ENCODE results near the gene SLC20A1.

Gene SLC20A1

GRCh38 chr2:112601754-112602153, 44.0 kb upstream of the SLC20A1 start:
- TF ChIP-seq EZH2phosphoT487 (IDR thresholded peaks at IDR 0.05; ENCODE audit: borderline replicate concordance, low read length), result no peak
- TF ChIP-seq, protein P1, sequence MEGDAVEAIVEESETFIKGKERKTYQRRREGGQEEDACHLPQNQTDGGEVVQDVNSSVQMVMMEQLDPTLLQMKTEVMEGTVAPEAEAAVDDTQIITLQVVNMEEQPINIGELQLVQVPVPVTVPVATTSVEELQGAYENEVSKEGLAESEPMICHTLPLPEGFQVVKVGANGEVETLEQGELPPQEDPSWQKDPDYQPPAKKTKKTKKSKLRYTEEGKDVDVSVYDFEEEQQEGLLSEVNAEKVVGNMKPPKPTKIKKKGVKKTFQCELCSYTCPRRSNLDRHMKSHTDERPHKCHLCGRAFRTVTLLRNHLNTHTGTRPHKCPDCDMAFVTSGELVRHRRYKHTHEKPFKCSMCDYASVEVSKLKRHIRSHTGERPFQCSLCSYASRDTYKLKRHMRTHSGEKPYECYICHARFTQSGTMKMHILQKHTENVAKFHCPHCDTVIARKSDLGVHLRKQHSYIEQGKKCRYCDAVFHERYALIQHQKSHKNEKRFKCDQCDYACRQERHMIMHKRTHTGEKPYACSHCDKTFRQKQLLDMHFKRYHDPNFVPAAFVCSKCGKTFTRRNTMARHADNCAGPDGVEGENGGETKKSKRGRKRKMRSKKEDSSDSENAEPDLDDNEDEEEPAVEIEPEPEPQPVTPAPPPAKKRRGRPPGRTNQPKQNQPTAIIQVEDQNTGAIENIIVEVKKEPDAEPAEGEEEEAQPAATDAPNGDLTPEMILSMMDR (IDR thresholded peaks at IDR 0.05; ENCODE audit: low read depth, low read length, poor library complexity, severe bottlenecking), result no peak
- Histone ChIP-seq H4K20me1 (ENCODE audit: control insufficient read depth, insufficient read depth, low read depth, low read length) (no peaks in the 10 kb centered on the region), H3K27me3 (ENCODE audit: control insufficient read depth, low read length) (no peaks in the 10 kb centered on the region), H3K79me2 (ENCODE audit: control insufficient read depth, low read length) (no peaks in the 10 kb centered on the region), H3K9me3 (ENCODE audit: control insufficient read depth, insufficient read depth, low read length) (no peaks in the 10 kb centered on the region), H3K36me3 (ENCODE audit: control insufficient read depth, low read length) (no peaks in the 10 kb centered on the region), H3K9me2 (replicated peaks; ENCODE audit: control insufficient read depth, low read length) (no peaks in the 10 kb centered on the region), H3K4me1 (ENCODE audit: control insufficient read depth, low read length) (peaks cover 5% of the 10 kb centered on the region; the same call in 1 of the 2 replicates), H3K27ac (ENCODE audit: low read depth, low read length) (no peak overlapping the region), H3K4me3 (ENCODE audit: low read length) (no peak overlapping the region), H3F3A (ENCODE audit: control insufficient read depth, insufficient read depth) (no peaks in the 10 kb centered on the region), H3K4me2 (ENCODE audit: low read length) (no peak overlapping the region)

GRCh38 chr2:112602917-112603316, 42.8 kb upstream of the SLC20A1 start:
- no peaks in the 10 kb centered on the region for H3K27me3 ChIP-seq (ENCODE audit: control insufficient read depth, low read length)
- no peaks in the 10 kb centered on the region for H3K36me3 ChIP-seq (ENCODE audit: control insufficient read depth, low read length)
- TF ChIP-seq, protein P1 (IDR thresholded peaks at IDR 0.05; ENCODE audit: low read depth, low read length, poor library complexity, severe bottlenecking), result no peak
- no peak for TF ChIP-seq EZH2phosphoT487 (IDR thresholded peaks at IDR 0.05; ENCODE audit: borderline replicate concordance, low read length)

DNA sequence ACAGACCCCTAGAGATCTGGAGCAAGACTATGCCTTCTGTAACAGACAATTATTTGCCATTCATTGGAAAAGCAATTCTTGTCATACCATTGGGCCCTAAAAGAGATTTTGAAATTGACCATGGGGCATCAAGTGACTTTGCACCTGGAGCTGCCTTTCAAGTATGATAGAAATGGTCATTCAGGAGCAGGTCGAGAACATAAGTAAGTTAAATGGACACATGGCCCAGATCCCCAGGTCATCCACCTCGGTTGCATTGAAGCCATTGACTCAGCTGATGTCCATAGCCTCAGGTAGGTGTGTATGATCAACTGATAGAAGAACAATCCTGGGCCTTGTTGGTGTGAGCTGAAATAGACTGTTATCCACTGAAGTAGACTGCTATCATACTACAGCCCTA, 42.0 kb upstream of the SLC20A1 start:
- no peak overlapping the region for H3K27ac ChIP-seq (ENCODE audit: low read depth, low read length)

More at GRCh38 chr2:112602917-112603316, 42.8 kb upstream of the SLC20A1 start:
- Histone ChIP-seq H3K9me2 (replicated peaks; ENCODE audit: control insufficient read depth, low read length) (no peaks in the 10 kb centered on the region), H4K20me1 (ENCODE audit: control insufficient read depth, insufficient read depth, low read depth, low read length) (no peaks in the 10 kb centered on the region), H3K4me1 (ENCODE audit: control insufficient read depth, low read length) (peaks cover 5% of the 10 kb centered on the region; the same call in 1 of the 2 replicates), H3F3A (ENCODE audit: control insufficient read depth, insufficient read depth) (no peaks in the 10 kb centered on the region), H3K4me2 (ENCODE audit: low read length) (no peak overlapping the region), H3K79me2 (ENCODE audit: control insufficient read depth, low read length) (no peaks in the 10 kb centered on the region), H3K9me3 (ENCODE audit: control insufficient read depth, insufficient read depth, low read length) (no peaks in the 10 kb centered on the region), H3K4me3 (ENCODE audit: low read length) (no peak overlapping the region), H3K27ac (ENCODE audit: low read depth, low read length) (no peak overlapping the region)

More for the DNA sequence above, 42.0 kb upstream of the SLC20A1 start:
- Histone ChIP-seq H3K4me2 (ENCODE audit: low read length) (no peak overlapping the region), H3K9me3 (ENCODE audit: control insufficient read depth, insufficient read depth, low read length) (no peaks in the 10 kb centered on the region), H3K27me3 (ENCODE audit: control insufficient read depth, low read length) (no peaks in the 10 kb centered on the region), H3K4me1 (ENCODE audit: control insufficient read depth, low read length) (peaks cover 5% of the 10 kb centered on the region; the same call in 1 of the 2 replicates), H3K9me2 (replicated peaks; ENCODE audit: control insufficient read depth, low read length) (no peaks in the 10 kb centered on the region), H3K36me3 (ENCODE audit: control insufficient read depth, low read length) (no peaks in the 10 kb centered on the region), H3K79me2 (ENCODE audit: control insufficient read depth, low read length) (no peaks in the 10 kb centered on the region), H3F3A (ENCODE audit: control insufficient read depth, insufficient read depth) (no peaks in the 10 kb centered on the region), H3K4me3 (ENCODE audit: low read length) (no peak overlapping the region), H4K20me1 (ENCODE audit: control insufficient read depth, insufficient read depth, low read depth, low read length) (no peaks in the 10 kb centered on the region)
- TF ChIP-seq, protein P1 (IDR thresholded peaks at IDR 0.05; ENCODE audit: low read depth, low read length, poor library complexity, severe bottlenecking), result no peak
- TF ChIP-seq EZH2phosphoT487 (IDR thresholded peaks at IDR 0.05; ENCODE audit: borderline replicate concordance, low read length), result no peak
